Panc1 (cell line): ENCODE data around the gene MSANTD1.

Source experiments
- CTCF ChIP-seq: fragments of 450-650 bp; IDR thresholded peaks from 2 replicates; pipeline ENCODE4 v1.5.1; 2017; ENCODE audit warnings: mild to moderate bottlenecking
- POLR2AphosphoS5 ChIP-seq: IDR thresholded peaks from 2 replicates; pipeline ENCODE4 v1.6.1; 2012; ENCODE audit warnings: mild to moderate bottlenecking, low read depth, low read length, moderate library complexity
- REST ChIP-seq, 2 experiments: IDR thresholded peaks; 2 replicates each; pipeline ENCODE4 v1.6.1; 2011 to 2012; ENCODE audit warnings: low read depth in 2 of 2, control low read depth in 1 of 2, low read length in 1 of 2, mild to moderate bottlenecking in 1 of 2, moderate library complexity in 1 of 2; ENCODE audit not compliant: insufficient read depth in 1 of 2
- SIN3A ChIP-seq: IDR thresholded peaks from 2 replicates; pipeline ENCODE4 v1.6.1; 2012; ENCODE audit warnings: low read depth, mild to moderate bottlenecking, low read length, moderate library complexity, borderline replicate concordance; ENCODE audit not compliant: insufficient read depth
- TCF7L2 ChIP-seq: IDR thresholded peaks from 2 replicates; pipeline ENCODE4 v1.6.1; 2011; ENCODE audit warnings: mild to moderate bottlenecking, low read depth, low read length, inconsistent platforms

GRCh38 chr4:3283916-3284315 is 35.0 kb downstream of the MSANTD1 start:
- TF ChIP-seq CTCF (no peak), TCF7L2 (no peak), POLR2AphosphoS5 (no peak), REST (IDR thresholded peaks at IDR 0.05; ENCODE audit: insufficient read depth in 1 of 2, low read depth in 2 of 2, low read length in 1 of 2) (no peak), SIN3A (no peak)
